RWPE2 (cell line): ENCODE measurements around the gene DRG1.

Source experiments
- ATAC-seq: fragments of 200-7000 bp; cut with Tn5 transposase; 3 replicates; pipeline ENCODE4 v1.9.1; 2021; ENCODE audit warnings: low read depth
- DNase-seq: peaks from one replicate; pipeline ENCODE4 v3.0.0-alpha.2; 2020; ENCODE audit warnings: low spot score
- H3K27ac ChIP-seq: fragments of 450-650 bp; 2 replicates; pipeline ENCODE4 v1.5.1; 2017; ENCODE audit warnings: mild to moderate bottlenecking; ENCODE audit not compliant: poor library complexity, severe bottlenecking
- H3K27me3 ChIP-seq: fragments of 250-450 bp; sonication (Bioruptor Pico); 2 replicates; pipeline ENCODE4 v1.5.1; 2021; ENCODE audit warnings: mild to moderate bottlenecking, moderate library complexity; ENCODE audit not compliant: insufficient read depth, poor library complexity, severe bottlenecking
- H3K36me3 ChIP-seq: fragments of 250-450 bp; sonication (Bioruptor Pico); 2 replicates; pipeline ENCODE4 v1.5.1; 2020; ENCODE audit warnings: low read depth, mild to moderate bottlenecking, moderate library complexity
- H3K4me1 ChIP-seq: fragments of 250-450 bp; sonication (Bioruptor Pico); 2 replicates; pipeline ENCODE4 v1.5.1; 2021; ENCODE audit warnings: mild to moderate bottlenecking, moderate library complexity; ENCODE audit not compliant: insufficient read depth, poor library complexity, severe bottlenecking
- H3K4me3 ChIP-seq: fragments of 250-450 bp; sonication (Bioruptor Pico); 2 replicates; pipeline ENCODE4 v1.5.1; 2021; ENCODE audit warnings: mild to moderate bottlenecking, moderate library complexity; ENCODE audit not compliant: severe bottlenecking
- H3K9me3 ChIP-seq: fragments of 250-450 bp; sonication (Bioruptor Pico); 2 replicates; pipeline ENCODE4 v1.5.1; 2021; ENCODE audit warnings: mild to moderate bottlenecking, moderate library complexity; ENCODE audit not compliant: severe bottlenecking
- CTCF ChIP-seq: fragments of 450-650 bp; IDR thresholded peaks from one replicate; pipeline ENCODE4 v1.5.1; 2017; ENCODE audit warnings: mild to moderate bottlenecking, moderate library complexity; ENCODE audit not compliant: poor library complexity, severe bottlenecking

Gene DRG1

GRCh38 chr22:31446767-31447166 is 47.4 kb downstream of the DRG1 start:
- no peak overlapping the region for H3K27ac ChIP-seq
- H3K36me3 ChIP-seq, result peaks cover 40% of the 10 kb centered on the region
- H3K9me3 ChIP-seq, result no peaks in the 10 kb centered on the region
- no peak for TF ChIP-seq CTCF
- H3K27me3 ChIP-seq, result no peaks in the 10 kb centered on the region
- no peak for DNase-seq
- H3K4me1 ChIP-seq, result no peaks in the 10 kb centered on the region
- H3K4me3 ChIP-seq, result no peak overlapping the region
- no peak for ATAC-seq

DNA sequence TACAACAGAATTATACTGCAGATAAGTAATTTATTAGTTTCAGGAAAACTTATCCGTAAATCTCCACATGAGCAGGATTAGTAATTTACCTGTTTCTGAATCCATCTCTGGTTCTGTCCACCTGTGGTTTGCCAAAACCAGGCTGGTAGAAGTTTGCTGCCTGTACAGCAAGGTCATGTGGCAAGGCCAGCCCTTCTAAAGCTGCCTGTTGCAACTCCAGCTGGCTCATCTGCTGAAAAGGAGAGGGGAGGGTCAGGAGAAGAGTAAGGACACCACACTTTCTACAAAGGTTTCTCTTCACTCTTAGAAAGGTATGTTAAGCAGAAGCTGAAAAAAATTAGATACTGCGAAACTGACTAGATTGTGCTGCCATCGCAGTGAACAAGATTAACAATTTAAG is 47.9 kb downstream of the DRG1 start:
- no peaks in the 10 kb centered on the region for H3K4me1 ChIP-seq
- no peak overlapping the region for H3K27ac ChIP-seq
- no peaks in the 10 kb centered on the region for H3K9me3 ChIP-seq
- no peaks in the 10 kb centered on the region for H3K27me3 ChIP-seq
- DNase-seq (no peak), ATAC-seq (no peak)
- H3K36me3 ChIP-seq, result peaks cover 40% of the 10 kb centered on the region
- no peak for TF ChIP-seq CTCF
- no peak overlapping the region for H3K4me3 ChIP-seq

GRCh38 chr22:31448382-31448781 is 49.0 kb downstream of the DRG1 start:
- H3K27me3 ChIP-seq, result no peaks in the 10 kb centered on the region
- no peak overlapping the region for H3K27ac ChIP-seq
- H3K9me3 ChIP-seq, result no peaks in the 10 kb centered on the region
- ATAC-seq (no peak), DNase-seq (no peak)
- peaks cover 36% of the 10 kb centered on the region for H3K36me3 ChIP-seq
- H3K4me3 ChIP-seq, result no peak overlapping the region
- TF ChIP-seq CTCF, result no peak
- H3K4me1 ChIP-seq, result no peaks in the 10 kb centered on the region

GRCh38 chr22:31449506-31449905 is 50.1 kb downstream of the DRG1 start:
- Histone ChIP-seq H3K9me3 (no peaks in the 10 kb centered on the region), H3K4me3 (no peak overlapping the region), H3K4me1 (no peaks in the 10 kb centered on the region), H3K36me3 (peaks cover 40% of the 10 kb centered on the region), H3K27ac (no peak overlapping the region), H3K27me3 (no peaks in the 10 kb centered on the region)
- ATAC-seq, result no peak
- no peak for TF ChIP-seq CTCF
- DNase-seq, result no peak

DNA sequence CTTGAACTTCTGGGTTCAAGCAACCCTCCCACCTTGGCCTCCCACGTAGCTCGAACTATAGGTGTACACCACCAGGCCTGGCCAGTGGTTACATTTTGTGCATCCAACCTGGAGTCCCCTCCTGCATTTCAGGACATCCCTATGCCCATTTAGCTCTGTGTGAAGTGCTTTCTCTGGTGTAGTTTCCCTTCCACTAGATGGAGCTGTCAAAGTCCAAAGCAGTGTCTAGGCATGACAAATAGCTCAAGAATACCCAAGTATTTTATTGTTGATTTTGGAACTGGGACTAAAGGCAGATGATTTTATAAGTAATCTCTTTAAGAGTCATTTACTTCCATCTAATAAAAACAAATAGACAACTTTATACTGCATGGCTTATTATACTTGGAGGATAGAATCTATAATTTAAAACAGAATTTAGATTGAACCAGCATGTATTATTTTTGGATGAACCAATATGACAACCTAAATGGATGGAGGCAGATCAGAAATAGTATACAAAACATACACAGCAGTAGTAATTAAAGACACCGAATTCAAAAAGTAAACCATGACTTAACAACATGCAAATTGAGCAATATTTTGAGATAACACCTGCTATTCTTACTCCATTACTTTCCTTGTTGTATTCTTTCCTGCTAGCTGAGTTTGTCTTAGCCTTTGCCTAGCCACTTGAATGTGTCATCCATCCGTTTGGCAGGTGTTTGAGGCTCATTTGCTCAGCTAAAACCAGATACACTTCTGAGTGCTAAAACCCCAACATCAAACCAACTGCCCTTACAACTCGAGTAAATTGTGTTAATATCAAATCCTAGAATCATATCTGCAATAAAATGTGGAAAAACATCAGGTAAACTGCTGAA is 52.5 kb downstream of the DRG1 start:
- H3K4me1 ChIP-seq, result no peaks in the 10 kb centered on the region
- TF ChIP-seq CTCF, result peak; percentile 70
- no peaks in the 10 kb centered on the region for H3K27me3 ChIP-seq
- DNase-seq (no peak), ATAC-seq (peak; percentile 75; the same call in 2 of the 3 replicates)
- no peaks in the 10 kb centered on the region for H3K9me3 ChIP-seq
- peaks cover 45% of the 10 kb centered on the region for H3K36me3 ChIP-seq
- no peak overlapping the region for H3K27ac ChIP-seq
- no peak overlapping the region for H3K4me3 ChIP-seq
